ENCODE measurements around the gene PKP3.
A peak's percentile ranks its signal among the peaks of the same experiment; 100 is the strongest.

PKP3 gene

GRCh38 chr11:449889-450808 is 56.1 kb downstream of the PKP3 start, which contains the start of gene PTDSS2:
Gene PTDSS2 (plus strand): TSS chr11:450279. CDS start chr11:450456, 177 bp downstream.
- DNase-seq = peak; percentile 96

DNA sequence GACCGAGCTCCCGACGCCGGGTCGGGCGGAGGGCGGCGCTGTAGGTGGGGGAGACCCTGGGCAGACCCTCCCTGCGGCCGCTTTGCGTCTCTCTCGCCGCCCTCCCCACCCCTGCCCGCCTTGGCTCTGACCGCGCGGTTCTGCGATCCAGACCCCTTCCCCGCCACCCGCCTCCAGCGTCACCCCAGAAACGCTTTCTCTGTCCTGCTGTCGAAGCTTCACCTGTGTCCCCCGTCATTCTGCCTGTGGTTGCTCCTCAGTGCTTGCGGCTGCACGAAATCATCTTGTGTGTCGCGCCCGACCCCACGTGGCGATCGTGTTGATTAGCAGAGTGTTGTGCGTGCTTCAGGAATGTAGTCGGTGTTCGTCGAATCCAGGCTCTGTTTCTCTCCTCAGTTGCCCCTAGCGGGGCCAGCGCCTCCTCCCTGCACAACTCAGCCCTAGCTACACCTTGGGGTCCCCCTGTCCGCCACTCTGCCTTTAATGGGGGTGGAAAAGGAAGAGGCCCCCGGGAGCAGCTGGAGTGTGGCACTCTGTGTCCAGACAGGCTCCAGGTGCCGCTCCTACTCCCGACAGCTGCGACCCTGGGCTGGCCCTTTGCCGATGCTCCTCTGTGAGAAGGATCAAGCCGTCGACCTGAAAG is 56.9 kb downstream of the PKP3 start:
- DNase-seq = peak; percentile 82

DNA sequence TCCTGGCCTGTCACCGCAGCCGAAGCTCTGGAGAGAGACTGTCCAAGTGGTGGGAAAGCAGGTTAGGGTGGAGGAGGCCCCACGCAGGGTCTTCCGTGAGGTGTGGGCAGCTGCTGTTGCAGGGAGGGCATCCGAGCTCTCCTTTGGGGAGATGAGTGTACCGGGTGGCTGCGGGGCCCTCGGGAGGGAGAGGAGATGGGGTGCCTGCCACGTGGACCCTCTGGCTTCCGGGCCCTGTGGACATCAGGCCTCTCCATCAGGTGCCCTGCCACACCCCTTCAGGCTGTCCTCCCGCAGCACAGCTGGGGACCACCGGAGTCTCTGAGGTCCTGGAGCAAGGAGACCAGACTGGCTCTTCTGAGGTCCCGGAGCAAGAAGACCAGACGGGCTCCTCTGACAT is 57.7 kb downstream of the PKP3 start:
- DNase-seq = no peak

- no peak for DNase-seq
Measured at GRCh38 chr11:452203-452744, 58.3 kb downstream of the PKP3 start.

DNA sequence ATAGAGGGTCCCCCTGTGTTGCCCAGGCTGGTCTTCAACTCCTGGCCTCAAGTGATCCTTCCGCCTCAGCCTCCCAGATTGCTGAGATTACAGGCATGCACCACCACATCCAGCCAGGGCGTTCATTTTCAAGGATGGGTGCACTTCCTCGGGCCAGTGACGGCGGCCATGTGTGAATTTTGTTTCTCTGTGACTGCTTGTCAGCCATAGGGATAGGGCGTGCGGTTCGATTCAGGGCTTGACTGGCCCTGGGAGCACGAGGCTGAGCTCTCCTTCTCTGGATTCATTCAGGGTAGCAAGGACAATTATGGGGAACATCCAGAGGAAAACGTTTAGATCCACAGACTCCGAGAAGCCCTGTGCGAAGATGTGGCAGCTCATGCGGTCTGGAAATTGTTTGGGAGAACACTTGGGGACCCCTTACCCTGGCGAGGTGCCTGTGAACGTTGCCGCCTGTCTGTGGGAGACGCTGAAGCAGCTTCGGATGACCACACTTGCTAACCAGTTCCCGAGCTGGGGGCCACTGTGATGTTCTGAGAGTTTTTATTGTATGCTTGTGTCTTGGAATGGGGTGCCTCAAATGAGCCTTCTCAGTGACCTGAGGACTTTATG is 59.0 kb downstream of the PKP3 start:
- no peak for DNase-seq

GRCh38 chr11:453564-453963 is 59.6 kb downstream of the PKP3 start:
- no peak for DNase-seq

- no peak for DNase-seq
Measured at GRCh38 chr11:454043-454442, 60.0 kb downstream of the PKP3 start.
